GM18517 (cell line): ENCODE measurements around the gene CD4.
A peak's percentile ranks its signal among the peaks of the same experiment; 100 is the strongest.

Source experiments
- ATAC-seq: cut with Tn5 transposase; IDR thresholded peaks from one replicate; pipeline ENCODE4 v1.9.1; 2021; ENCODE audit warnings: mild to moderate bottlenecking, moderate library complexity; ENCODE audit not compliant: unreplicated experiment

CD4 gene

GRCh38 chr12:6827437-6827911 lies 38.1 kb downstream of the CD4 start:
- no peak for ATAC-seq

GRCh38 chr12:6827982-6828780 lies 38.9 kb downstream of the CD4 start, which contains the start of gene P3H3:
Gene P3H3, plus strand, starts transcription at chr12:6828407. Its CDS starts 34 bp downstream, at chr12:6828441.
- no peak for ATAC-seq

GRCh38 chr12:6828781-6829535 lies 39.6 kb downstream of the CD4 start:
- ATAC-seq, result no peak

GRCh38 chr12:6829536-6830220 lies 40.4 kb downstream of the CD4 start:
- no peak for ATAC-seq

- no peak for ATAC-seq
Measured at GRCh38 chr12:6830286-6830890, 41.1 kb downstream of the CD4 start.

GRCh38 chr12:6830999-6831398 lies 41.7 kb downstream of the CD4 start:
- no peak for ATAC-seq

GRCh38 chr12:6831450-6831995 lies 42.2 kb downstream of the CD4 start:
- no peak for ATAC-seq

GRCh38 chr12:6832125-6832524 lies 42.8 kb downstream of the CD4 start:
- ATAC-seq, result no peak

GRCh38 chr12:6833189-6833890 lies 44.0 kb downstream of the CD4 start:
- no peak for ATAC-seq

- ATAC-seq, result no peak
Measured at GRCh38 chr12:6834254-6834653, 44.9 kb downstream of the CD4 start.

- ATAC-seq, result no peak
Measured at GRCh38 chr12:6834873-6835272, 45.5 kb downstream of the CD4 start.

GRCh38 chr12:6836851-6837250 lies 47.5 kb downstream of the CD4 start:
- ATAC-seq, result no peak

- no peak for ATAC-seq
Measured at GRCh38 chr12:6837370-6838060, 48.2 kb downstream of the CD4 start.

- no peak for ATAC-seq
Measured at GRCh38 chr12:6838854-6839253, 49.5 kb downstream of the CD4 start.

GRCh38 chr12:6839482-6840201 lies 50.3 kb downstream of the CD4 start:
- peak; percentile 55 for ATAC-seq

- ATAC-seq, result no peak
Measured at GRCh38 chr12:6840330-6840729, 51.0 kb downstream of the CD4 start.

- ATAC-seq, result no peak
Measured at GRCh38 chr12:6840761-6841515, 51.6 kb downstream of the CD4 start, which contains the start of gene GNB3. Gene GNB3, plus strand, starts transcription at chr12:6840925. Its CDS starts 363 bp downstream, at chr12:6841288.

GRCh38 chr12:6842075-6842474 lies 52.7 kb downstream of the CD4 start:
- ATAC-seq, result no peak
